Prostate gland (tissue), 2 donors: ENCODE results near the gene PAQR4.

Experiments used
- POLR2A ChIP-seq: fragments of 450-650 bp; IDR thresholded peaks from one replicate; pipeline ENCODE4 v1.6.1; 2016; ENCODE audit warnings: antibody characterized with exemption, mild to moderate bottlenecking
- POLR2AphosphoS5 ChIP-seq: sonication (generic); formaldehyde crosslinking; IDR thresholded peaks from one replicate; pipeline ENCODE4 v1.6.1; 2017; ENCODE audit warnings: antibody characterized with exemption
- TF ChIP-seq, protein P1 (sequence below), 4 experiments: fragments of 200-600 bp in 2 of 4; fragments of 450-650 bp in 2 of 4; sonication (generic) in 2 of 4; IDR thresholded peaks; 1 replicate in 3 of 4; 2 replicates in 1 of 4; pipeline ENCODE4 v1.5.1; 2016 to 2019; ENCODE audit warnings: antibody characterized with exemption in 4 of 4, mild to moderate bottlenecking in 2 of 4, moderate library complexity in 2 of 4

DNA sequence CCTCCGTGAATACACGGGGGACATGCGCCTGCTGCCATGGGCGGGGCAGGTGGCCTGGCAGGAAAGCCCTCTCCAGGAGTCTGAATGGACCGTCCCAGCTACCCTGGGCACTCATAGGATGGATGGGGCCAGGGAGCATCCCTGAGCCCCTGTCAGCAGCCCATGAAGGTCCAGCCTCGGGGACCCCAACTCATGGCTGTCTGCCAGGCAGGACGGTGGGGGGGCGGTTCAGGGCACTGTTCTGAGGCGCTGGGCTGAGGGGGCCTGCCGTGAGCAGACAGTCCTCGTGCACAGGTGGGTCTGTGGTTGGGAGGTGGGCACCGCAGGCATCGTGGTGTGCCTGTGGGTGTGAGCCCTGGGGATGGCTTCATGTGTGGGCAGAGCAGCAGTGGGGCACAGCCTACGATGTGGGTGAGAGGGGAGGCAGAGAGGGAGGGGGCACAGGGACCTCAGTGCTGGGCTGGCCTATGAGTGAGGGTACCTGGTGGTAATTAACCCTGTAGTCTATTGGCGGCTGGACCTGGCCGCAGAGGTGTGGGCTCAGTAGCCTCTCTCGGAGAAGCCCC, 17.6 kb downstream of the PAQR4 start:
- TF ChIP-seq, protein P1, sequence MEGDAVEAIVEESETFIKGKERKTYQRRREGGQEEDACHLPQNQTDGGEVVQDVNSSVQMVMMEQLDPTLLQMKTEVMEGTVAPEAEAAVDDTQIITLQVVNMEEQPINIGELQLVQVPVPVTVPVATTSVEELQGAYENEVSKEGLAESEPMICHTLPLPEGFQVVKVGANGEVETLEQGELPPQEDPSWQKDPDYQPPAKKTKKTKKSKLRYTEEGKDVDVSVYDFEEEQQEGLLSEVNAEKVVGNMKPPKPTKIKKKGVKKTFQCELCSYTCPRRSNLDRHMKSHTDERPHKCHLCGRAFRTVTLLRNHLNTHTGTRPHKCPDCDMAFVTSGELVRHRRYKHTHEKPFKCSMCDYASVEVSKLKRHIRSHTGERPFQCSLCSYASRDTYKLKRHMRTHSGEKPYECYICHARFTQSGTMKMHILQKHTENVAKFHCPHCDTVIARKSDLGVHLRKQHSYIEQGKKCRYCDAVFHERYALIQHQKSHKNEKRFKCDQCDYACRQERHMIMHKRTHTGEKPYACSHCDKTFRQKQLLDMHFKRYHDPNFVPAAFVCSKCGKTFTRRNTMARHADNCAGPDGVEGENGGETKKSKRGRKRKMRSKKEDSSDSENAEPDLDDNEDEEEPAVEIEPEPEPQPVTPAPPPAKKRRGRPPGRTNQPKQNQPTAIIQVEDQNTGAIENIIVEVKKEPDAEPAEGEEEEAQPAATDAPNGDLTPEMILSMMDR (IDR thresholded peaks at IDR 0.05), result no peak
- no peak for TF ChIP-seq POLR2A
- no peak for TF ChIP-seq POLR2AphosphoS5
